Amygdala (tissue), 56 donors: ENCODE results near the gene SLC25A36.

Experiments used
- DNase-seq, 56 donors: peaks; one replicate each; lab custom pipeline; 2025; lab: John Stamatoyannopoulos, UW

Gene SLC25A36

GRCh38 chr3:140941434-140942220, at the start of gene SLC25A36:
Gene SLC25A36 (plus strand): TSS chr3:140941836. CDS start chr3:140942055, 219 bp downstream.
- DNase-seq: peak; percentile 29 to 97 (median 92)

GRCh38 chr3:140896997-140897396, 44.6 kb upstream of the SLC25A36 start:
- no peak for DNase-seq

GRCh38 chr3:140898340-140899180, 43.1 kb upstream of the SLC25A36 start:
- peak in 6 of 56 donors; percentile 1 to 38 (median 4) for DNase-seq

DNA sequence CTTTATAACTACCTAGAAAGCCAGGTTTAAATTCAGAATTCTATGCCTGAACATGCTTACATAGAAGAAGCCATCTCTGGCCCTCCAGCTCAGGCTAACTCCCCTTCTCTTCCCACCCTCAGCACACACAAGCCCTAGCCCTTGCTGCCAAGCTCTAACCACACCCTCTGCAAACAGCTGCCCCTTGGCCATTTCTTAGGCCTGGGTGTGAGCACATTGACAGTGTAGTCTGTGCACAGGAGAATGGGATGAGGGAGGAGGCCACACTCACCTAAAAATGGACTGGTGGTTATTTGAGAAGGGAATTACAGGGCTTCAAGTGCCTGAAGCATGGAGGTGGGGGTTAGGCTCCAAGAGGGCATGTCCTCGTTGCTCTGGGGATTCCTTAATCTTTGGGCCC, 42.3 kb upstream of the SLC25A36 start:
- DNase-seq: no peak

GRCh38 chr3:140902791-140903190, 38.8 kb upstream of the SLC25A36 start:
- no peak for DNase-seq

DNA sequence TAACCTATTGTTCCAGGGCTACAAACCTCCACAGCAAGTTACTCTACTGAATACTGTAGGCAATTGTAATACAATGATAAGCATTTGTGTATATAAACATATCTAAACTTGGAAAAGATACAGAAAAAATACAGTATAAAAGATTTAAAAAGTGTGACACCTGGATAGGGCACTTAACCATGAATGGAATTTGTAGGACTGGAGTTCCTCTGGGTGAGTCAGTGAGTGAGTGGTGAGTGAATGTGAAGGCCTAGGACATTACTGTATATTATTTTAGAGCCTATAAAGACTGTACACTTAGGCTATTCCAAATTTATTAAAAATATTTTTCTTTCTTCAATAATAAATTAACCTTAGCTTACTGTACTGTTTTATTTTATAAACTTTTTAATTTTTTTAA, 38.4 kb upstream of the SLC25A36 start:
- DNase-seq: no peak

DNA sequence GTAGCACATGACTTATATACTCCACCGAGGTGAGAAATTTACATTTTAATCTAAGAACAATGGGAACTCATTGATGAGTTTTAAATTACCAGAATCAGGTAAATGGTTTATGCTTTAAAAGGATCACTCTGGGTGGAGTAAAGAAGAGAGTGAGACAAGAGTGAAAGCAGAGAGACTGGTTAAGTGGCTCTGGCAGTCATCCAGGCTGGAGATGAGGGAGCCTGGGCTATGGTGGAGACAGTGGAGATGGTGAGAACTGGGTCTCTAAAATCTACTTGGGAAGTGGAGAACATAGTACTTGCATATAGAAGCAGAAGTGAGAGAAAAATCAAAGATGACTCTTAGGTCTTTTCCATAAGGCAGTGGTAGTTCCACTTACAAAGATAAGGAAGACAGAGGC, 37.1 kb upstream of the SLC25A36 start:
- DNase-seq: no peak

DNA sequence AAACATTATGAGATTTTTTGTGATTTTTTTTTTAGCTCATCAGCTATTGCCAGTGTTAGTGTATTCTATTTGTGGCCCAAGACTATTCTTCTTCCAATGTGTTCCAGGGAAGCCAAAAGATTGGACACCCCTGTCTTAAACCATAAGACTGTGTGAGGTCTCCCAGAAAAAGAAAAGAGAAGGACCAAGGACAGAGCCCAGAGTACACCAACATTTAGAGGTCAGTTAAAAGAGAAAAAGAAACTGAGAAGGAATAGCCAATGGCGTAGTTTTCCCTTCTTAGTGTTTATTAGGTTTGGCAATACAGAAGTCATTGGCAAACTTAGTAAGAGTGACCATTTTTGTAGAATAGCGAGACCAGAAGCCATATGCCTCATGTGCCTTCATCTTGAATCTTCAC, 36.1 kb upstream of the SLC25A36 start:
- no peak for DNase-seq

GRCh38 chr3:140906785-140907184, 34.9 kb upstream of the SLC25A36 start:
- DNase-seq: no peak

DNA sequence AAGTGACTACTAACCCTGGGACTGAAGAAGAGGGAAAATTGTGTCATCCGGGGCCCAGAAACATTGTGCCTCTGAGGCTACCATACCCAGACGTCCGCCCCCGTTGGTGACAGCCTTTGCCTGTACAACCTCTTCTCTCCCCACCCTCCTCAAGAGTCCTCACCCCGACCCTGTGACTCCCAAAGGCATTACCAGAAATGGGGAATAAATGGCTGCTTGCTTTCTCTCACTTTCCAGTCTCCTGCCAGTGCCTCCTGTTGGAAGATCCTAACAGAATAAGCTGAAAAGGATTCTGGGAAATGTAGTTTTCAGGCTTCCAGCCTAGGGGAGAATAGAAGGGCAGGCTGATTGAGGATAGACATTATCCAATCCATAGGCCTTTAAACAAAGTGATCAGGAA, 30.8 kb upstream of the SLC25A36 start:
- DNase-seq: peak in 29 of 56 donors; percentile 1 to 39 (median 10)

DNA sequence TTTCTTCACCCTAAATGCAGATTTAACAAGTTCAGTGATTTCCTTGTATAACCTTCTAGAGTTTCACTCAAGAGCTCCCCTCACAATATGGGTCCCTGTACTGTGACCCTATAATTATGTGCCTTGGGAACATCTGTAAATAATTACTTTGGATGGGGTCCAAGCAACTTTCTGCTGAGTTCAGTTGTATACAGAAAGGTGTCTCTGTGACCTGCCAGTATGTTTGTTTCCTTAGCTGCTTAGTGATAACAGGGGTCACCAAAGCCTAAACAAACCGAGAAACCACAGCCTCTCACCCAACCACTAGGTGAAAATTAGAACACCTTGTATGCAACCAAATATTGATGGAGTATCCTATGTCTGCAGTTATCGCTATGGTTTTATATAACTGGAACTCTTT, 29.8 kb upstream of the SLC25A36 start:
- DNase-seq: no peak

- no peak for DNase-seq
Measured at GRCh38 chr3:140913728-140914127, 27.9 kb upstream of the SLC25A36 start.

- no peak for DNase-seq
Measured at GRCh38 chr3:140914384-140914945, 27.2 kb upstream of the SLC25A36 start.

GRCh38 chr3:140916603-140917002, 25.0 kb upstream of the SLC25A36 start:
- no peak for DNase-seq

GRCh38 chr3:140917772-140918171, 23.9 kb upstream of the SLC25A36 start:
- no peak for DNase-seq

- DNase-seq: no peak
Measured at GRCh38 chr3:140920029-140920428, 21.6 kb upstream of the SLC25A36 start.

DNA sequence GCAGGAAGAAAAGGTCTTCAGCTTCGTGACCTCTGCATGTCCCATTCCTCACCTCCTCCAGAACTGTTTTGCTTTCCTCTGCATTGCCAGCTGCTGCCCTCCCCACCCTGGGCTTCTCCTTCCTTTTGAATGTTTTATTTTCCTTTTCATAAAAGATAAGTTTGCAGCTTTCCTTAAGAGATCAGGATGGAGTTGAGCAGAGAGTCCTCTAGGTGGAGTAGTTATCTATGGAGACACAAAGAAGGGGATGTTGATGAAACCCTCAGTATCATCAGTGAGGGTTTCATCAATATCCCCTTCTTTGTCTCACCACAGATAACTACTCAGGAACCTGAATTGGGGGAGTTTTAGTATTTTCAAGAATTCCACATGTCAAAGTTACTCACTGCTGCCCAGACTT, 19.0 kb upstream of the SLC25A36 start:
- DNase-seq: no peak

DNA sequence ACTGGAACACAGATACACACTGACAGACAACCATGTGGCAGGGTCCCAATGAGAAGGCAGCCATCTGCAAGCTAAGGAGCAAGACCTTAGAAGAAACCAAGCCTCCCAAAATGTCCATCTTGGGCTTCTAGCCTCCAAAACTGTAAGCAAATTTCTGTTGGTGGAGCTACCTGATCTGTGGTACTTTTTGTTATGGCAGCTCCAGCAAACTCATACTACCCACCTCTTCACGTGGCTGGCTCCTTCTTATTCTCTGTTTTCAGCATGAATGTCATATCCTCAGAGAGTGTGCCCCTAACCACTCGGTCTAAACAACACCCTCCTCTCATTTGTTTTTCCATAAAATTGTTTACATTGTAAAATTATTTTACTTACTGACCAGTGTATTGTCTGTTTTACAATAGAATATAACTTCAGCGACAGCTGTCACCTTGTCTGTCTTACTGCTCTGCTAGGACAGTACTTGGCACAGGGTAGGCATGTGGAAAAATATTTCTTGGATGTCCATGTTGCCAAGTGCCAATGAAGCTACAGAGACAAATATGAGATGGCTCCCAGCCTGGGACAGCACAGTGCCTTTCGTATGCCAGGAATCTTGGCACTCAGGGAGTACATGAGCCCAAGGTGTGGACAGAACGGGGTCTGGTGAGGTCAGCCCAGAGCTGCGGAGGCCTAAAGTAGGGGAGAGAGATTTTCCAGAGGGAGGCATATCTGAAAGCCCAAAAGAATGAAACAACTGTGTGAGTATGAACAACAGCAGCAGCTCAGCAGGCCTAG, 17.4 kb upstream of the SLC25A36 start:
- no peak for DNase-seq

DNA sequence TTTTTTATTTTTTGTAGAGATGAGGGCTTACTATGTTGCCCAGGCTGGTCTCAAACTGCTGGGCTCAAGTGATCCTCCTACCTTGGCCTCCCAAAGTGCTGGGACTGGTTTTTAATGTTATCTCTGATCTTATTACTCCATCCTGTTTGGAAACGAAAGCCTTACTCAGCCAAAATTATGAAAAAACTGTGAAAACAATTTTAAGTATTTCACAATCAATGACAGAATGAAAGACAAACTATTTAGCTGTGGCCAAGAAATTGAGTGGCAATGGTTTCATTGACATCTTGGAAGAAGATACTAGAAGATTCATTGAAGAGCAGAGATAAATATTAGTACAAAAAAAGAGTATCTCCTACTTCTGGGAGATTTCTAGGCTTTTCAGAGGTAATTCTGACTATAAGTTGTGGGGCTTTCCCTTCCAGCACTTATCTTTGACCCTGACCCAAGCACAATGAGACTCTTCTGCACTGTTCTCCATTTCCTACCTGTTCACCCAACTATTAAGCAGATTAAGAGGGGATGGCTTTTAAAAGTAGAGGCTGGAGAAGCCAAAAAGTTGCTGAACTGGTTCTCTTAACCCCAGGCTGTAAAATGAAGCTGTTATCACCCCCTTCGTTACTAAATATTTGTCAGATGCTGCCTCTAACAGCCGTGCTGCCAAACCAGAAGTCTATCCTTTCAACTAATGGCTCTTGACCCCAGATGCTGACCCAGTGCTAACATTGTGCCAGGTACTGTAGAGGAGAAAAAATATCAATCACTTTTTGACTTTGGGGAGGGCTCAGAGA, 14.2 kb upstream of the SLC25A36 start:
- DNase-seq: no peak

DNA sequence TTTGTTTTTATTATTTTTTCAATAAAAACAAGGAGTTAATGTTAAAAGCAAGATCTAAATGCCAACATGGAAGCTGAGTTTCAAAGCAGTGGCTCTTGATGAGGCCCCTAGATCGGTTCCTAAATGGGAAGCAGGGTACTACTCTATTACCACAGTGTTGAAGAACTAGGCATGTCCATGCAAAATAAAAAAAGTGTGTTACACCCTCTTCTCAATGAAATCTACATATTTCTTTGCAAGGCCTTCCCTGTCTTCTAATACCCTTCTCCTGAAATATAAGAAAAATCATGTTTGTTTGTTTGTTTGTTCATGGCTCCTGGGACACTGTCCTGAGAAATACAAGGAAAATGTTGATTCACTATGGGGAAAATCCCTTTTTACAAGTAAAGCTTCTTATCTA, 12.2 kb upstream of the SLC25A36 start:
- no peak for DNase-seq
